ENCODE results near the gene ETF1.
A peak's percentile ranks its signal among the peaks of the same experiment; 100 is the strongest.

The ETF1 gene

GRCh38 chr5:138498376-138498775, 44.7 kb downstream of the ETF1 start:
- DNase-seq (ENCODE audit: extremely low read depth, low read depth) = no peak
- TF ChIP-seq, protein P1, sequence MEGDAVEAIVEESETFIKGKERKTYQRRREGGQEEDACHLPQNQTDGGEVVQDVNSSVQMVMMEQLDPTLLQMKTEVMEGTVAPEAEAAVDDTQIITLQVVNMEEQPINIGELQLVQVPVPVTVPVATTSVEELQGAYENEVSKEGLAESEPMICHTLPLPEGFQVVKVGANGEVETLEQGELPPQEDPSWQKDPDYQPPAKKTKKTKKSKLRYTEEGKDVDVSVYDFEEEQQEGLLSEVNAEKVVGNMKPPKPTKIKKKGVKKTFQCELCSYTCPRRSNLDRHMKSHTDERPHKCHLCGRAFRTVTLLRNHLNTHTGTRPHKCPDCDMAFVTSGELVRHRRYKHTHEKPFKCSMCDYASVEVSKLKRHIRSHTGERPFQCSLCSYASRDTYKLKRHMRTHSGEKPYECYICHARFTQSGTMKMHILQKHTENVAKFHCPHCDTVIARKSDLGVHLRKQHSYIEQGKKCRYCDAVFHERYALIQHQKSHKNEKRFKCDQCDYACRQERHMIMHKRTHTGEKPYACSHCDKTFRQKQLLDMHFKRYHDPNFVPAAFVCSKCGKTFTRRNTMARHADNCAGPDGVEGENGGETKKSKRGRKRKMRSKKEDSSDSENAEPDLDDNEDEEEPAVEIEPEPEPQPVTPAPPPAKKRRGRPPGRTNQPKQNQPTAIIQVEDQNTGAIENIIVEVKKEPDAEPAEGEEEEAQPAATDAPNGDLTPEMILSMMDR (IDR thresholded peaks at IDR 0.05; ENCODE audit: low read depth, low read length) = no peak

- TF ChIP-seq, protein P1 (IDR thresholded peaks at IDR 0.05; ENCODE audit: low read depth, low read length) = no peak
- DNase-seq (ENCODE audit: extremely low read depth, low read depth) = no peak
Observed at GRCh38 chr5:138495351-138495750, 47.7 kb downstream of the ETF1 start.

- TF ChIP-seq, protein P1 (IDR thresholded peaks at IDR 0.05; ENCODE audit: low read depth, low read length) = no peak
- DNase-seq (ENCODE audit: extremely low read depth, low read depth) = no peak
Observed at GRCh38 chr5:138492560-138493045, 50.4 kb downstream of the ETF1 start.

GRCh38 chr5:138491669-138492559, 51.1 kb downstream of the ETF1 start:
- peak; percentile 84 for DNase-seq (ENCODE audit: extremely low read depth, low read depth)
- TF ChIP-seq, protein P1 (IDR thresholded peaks at IDR 0.05; ENCODE audit: low read depth, low read length) = no peak

- DNase-seq (ENCODE audit: extremely low read depth, low read depth) = no peak
- TF ChIP-seq, protein P1 (IDR thresholded peaks at IDR 0.05; ENCODE audit: low read depth, low read length) = no peak
Observed at GRCh38 chr5:138491284-138491648, 51.8 kb downstream of the ETF1 start.

DNA sequence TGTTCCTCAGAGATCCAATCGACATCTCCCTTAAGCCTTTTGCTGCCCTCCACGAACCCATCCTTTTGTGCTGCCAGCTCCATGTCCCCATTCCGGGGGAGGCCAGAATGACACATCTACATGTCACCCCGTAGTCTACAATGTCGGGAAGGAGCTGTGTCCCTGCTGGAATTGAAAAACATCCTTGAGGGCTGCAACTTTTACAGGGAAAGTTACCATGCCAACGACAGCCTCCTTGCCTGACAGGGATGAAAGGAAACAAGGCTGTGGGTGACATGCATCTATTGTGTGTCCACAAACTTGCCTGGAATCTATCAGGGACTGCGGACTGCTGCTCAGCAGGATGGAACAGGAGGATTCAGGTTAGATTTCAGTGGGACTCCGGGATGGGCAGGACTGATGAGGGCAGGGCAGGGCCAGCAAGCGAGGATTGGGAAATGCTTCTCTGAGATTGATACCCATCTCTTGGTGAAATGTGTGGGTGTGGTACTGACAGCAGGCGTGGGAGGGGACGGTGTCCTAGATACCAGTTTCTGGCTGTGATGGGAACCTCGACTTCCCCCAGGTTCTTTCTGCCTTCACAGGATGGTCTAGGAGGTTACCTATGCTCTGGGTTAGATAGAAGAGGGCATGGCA, 52.3 kb downstream of the ETF1 start:
- TF ChIP-seq, protein P1 (IDR thresholded peaks at IDR 0.05; ENCODE audit: low read depth, low read length) = no peak
- no peak for DNase-seq (ENCODE audit: extremely low read depth, low read depth)

DNA sequence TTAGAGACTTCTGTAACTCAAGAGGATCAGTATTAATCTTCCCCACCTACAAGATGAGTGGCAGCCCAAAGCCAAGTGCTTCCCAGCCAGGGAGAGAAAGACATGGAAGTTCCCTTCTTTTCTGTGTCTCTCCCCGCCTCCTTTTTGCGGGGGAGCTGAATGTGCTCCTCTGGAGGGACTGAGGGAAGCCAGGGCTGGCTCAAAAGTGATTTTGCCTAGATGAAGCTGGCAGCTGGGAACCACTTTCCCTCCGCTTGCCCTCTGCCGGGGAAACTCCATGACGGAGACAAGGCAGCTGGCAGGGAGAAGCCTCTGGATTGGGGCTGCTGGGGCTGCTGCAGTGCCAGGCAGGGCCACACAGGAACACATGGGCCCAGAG, 53.4 kb downstream of the ETF1 start:
- TF ChIP-seq, protein P1 (IDR thresholded peaks at IDR 0.05; ENCODE audit: low read depth, low read length) = no peak

More for the DNA sequence above, 53.4 kb downstream of the ETF1 start:
- DNase-seq (ENCODE audit: extremely low read depth, low read depth) = no peak
